Dendritic cell treated with granulocyte-macrophage colony-stimulating factor and Interleukin-4, amounts not matched to agents 40 ng/mL and 50 ng/mL, for 4 days (primary cell): ENCODE results near the gene CHDH.
A peak's percentile ranks its signal among the peaks of the same experiment; 100 is the strongest.

Experiments
- H3K27ac Mint-ChIP-seq: one replicate; pipeline ENCODE4 v1.8.0; 2022; ENCODE audit warnings: mild to moderate bottlenecking, mixed read lengths
- H3K27me3 Mint-ChIP-seq: one replicate; pipeline ENCODE4 v1.8.0; 2022; ENCODE audit warnings: mild to moderate bottlenecking, mixed read lengths
- H3K36me3 Mint-ChIP-seq: one replicate; pipeline ENCODE4 v1.8.0; 2022; ENCODE audit warnings: low read depth, mixed read lengths
- H3K4me1 Mint-ChIP-seq: one replicate; pipeline ENCODE4 v1.8.0; 2022; ENCODE audit warnings: low read depth, mixed read lengths
- H3K4me3 Mint-ChIP-seq: one replicate; pipeline ENCODE4 v1.8.0; 2022; ENCODE audit warnings: mild to moderate bottlenecking, moderate library complexity, mixed read lengths
- H3K9me3 Mint-ChIP-seq: one replicate; pipeline ENCODE4 v1.8.0; 2022; ENCODE audit warnings: mixed read lengths
- intact Hi-C: fragments of 100-400 bp; cut with micrococcal nuclease; formaldehyde crosslinking; loops from one replicate; pipeline ENCODE4 v1.15.0; 2022

Gene CHDH

GRCh38 chr3:53791317-53791716 is 54.9 kb downstream of the CHDH start:
- H3K36me3 Mint-ChIP-seq, result no peaks in the 10 kb centered on the region
- H3K4me1 Mint-ChIP-seq, result peaks cover 26% of the 10 kb centered on the region
- H3K27me3 Mint-ChIP-seq, result peaks cover 54% of the 10 kb centered on the region
- intact Hi-C loops, result no loop called here
- no peak overlapping the region for H3K27ac Mint-ChIP-seq
- H3K4me3 Mint-ChIP-seq, result no peak overlapping the region
- H3K9me3 Mint-ChIP-seq, result no peaks in the 10 kb centered on the region

GRCh38 chr3:53790470-53790869 is 55.7 kb downstream of the CHDH start:
- Mint-ChIP-seq H3K4me1 (peaks cover 23% of the 10 kb centered on the region), H3K9me3 (no peaks in the 10 kb centered on the region), H3K27ac (peak overlapping the region; percentile 26), H3K4me3 (no peak overlapping the region), H3K36me3 (no peaks in the 10 kb centered on the region), H3K27me3 (peaks cover 49% of the 10 kb centered on the region)
- intact Hi-C loops, result no loop called here

- H3K9me3 Mint-ChIP-seq, result no peaks in the 10 kb centered on the region
- H3K4me1 Mint-ChIP-seq, result peaks cover 15% of the 10 kb centered on the region
- no peak overlapping the region for H3K4me3 Mint-ChIP-seq
- peak overlapping the region; percentile 26 for H3K27ac Mint-ChIP-seq
- intact Hi-C loops, result no loop called here
- peaks cover 42% of the 10 kb centered on the region for H3K27me3 Mint-ChIP-seq
- H3K36me3 Mint-ChIP-seq, result peaks cover 3% of the 10 kb centered on the region
These were observed 56.8 kb downstream of the CHDH start for GRCh38 chr3:53789459-53789858.

GRCh38 chr3:53788038-53788437 is 58.2 kb downstream of the CHDH start:
- H3K9me3 Mint-ChIP-seq, result no peaks in the 10 kb centered on the region
- H3K4me1 Mint-ChIP-seq, result peaks cover 20% of the 10 kb centered on the region
- no peak overlapping the region for H3K27ac Mint-ChIP-seq
- peaks cover 13% of the 10 kb centered on the region for H3K36me3 Mint-ChIP-seq
- H3K27me3 Mint-ChIP-seq, result peaks cover 39% of the 10 kb centered on the region
- intact Hi-C loops, result no loop called here
- H3K4me3 Mint-ChIP-seq, result no peak overlapping the region

GRCh38 chr3:53787016-53787415 is 59.2 kb downstream of the CHDH start:
- H3K36me3 Mint-ChIP-seq, result peaks cover 16% of the 10 kb centered on the region
- no peak overlapping the region for H3K4me3 Mint-ChIP-seq
- H3K27me3 Mint-ChIP-seq, result peaks cover 41% of the 10 kb centered on the region
- H3K27ac Mint-ChIP-seq, result no peak overlapping the region
- intact Hi-C loops, result no loop called here
- peaks cover 20% of the 10 kb centered on the region for H3K4me1 Mint-ChIP-seq
- H3K9me3 Mint-ChIP-seq, result no peaks in the 10 kb centered on the region

GRCh38 chr3:53780806-53781205 is 65.4 kb downstream of the CHDH start:
- H3K4me3 Mint-ChIP-seq, result no peak overlapping the region
- no peak overlapping the region for H3K27ac Mint-ChIP-seq
- H3K9me3 Mint-ChIP-seq, result no peaks in the 10 kb centered on the region
- peaks cover 15% of the 10 kb centered on the region for H3K4me1 Mint-ChIP-seq
- peaks cover 38% of the 10 kb centered on the region for H3K36me3 Mint-ChIP-seq
- intact Hi-C loops, result no loop called here
- peaks cover 22% of the 10 kb centered on the region for H3K27me3 Mint-ChIP-seq

- intact Hi-C loops, result no loop called here
- no peak overlapping the region for H3K4me3 Mint-ChIP-seq
- H3K27me3 Mint-ChIP-seq, result peaks cover 22% of the 10 kb centered on the region
- H3K27ac Mint-ChIP-seq, result no peak overlapping the region
- no peaks in the 10 kb centered on the region for H3K9me3 Mint-ChIP-seq
- H3K4me1 Mint-ChIP-seq, result peaks cover 15% of the 10 kb centered on the region
- H3K36me3 Mint-ChIP-seq, result peaks cover 38% of the 10 kb centered on the region
These were observed 66.0 kb downstream of the CHDH start for GRCh38 chr3:53780171-53780570.

- intact Hi-C loops, result no loop called here
- H3K27ac Mint-ChIP-seq, result no peak overlapping the region
- peaks cover 26% of the 10 kb centered on the region for H3K36me3 Mint-ChIP-seq
- peaks cover 22% of the 10 kb centered on the region for H3K4me1 Mint-ChIP-seq
- no peaks in the 10 kb centered on the region for H3K9me3 Mint-ChIP-seq
- H3K27me3 Mint-ChIP-seq, result peaks cover 19% of the 10 kb centered on the region
- no peak overlapping the region for H3K4me3 Mint-ChIP-seq
These were observed 68.1 kb downstream of the CHDH start for GRCh38 chr3:53778153-53778552.

- Mint-ChIP-seq H3K4me1 (peaks cover 28% of the 10 kb centered on the region), H3K9me3 (no peaks in the 10 kb centered on the region), H3K36me3 (peaks cover 22% of the 10 kb centered on the region), H3K27ac (no peak overlapping the region), H3K4me3 (no peak overlapping the region), H3K27me3 (peaks cover 19% of the 10 kb centered on the region)
- intact Hi-C loops, result no loop called here
These were observed 68.8 kb downstream of the CHDH start for GRCh38 chr3:53777468-53777867.

- intact Hi-C loops, result no loop called here
- H3K27me3 Mint-ChIP-seq, result peaks cover 22% of the 10 kb centered on the region
- no peaks in the 10 kb centered on the region for H3K9me3 Mint-ChIP-seq
- peaks cover 28% of the 10 kb centered on the region for H3K4me1 Mint-ChIP-seq
- H3K4me3 Mint-ChIP-seq, result no peak overlapping the region
- peaks cover 22% of the 10 kb centered on the region for H3K36me3 Mint-ChIP-seq
- no peak overlapping the region for H3K27ac Mint-ChIP-seq
These were observed 69.6 kb downstream of the CHDH start for GRCh38 chr3:53776494-53777101.

GRCh38 chr3:53775834-53776251 is 70.4 kb downstream of the CHDH start:
- no peaks in the 10 kb centered on the region for H3K9me3 Mint-ChIP-seq
- no peak overlapping the region for H3K4me3 Mint-ChIP-seq
- intact Hi-C loops, result no loop called here
- peaks cover 22% of the 10 kb centered on the region for H3K27me3 Mint-ChIP-seq
- no peak overlapping the region for H3K27ac Mint-ChIP-seq
- H3K36me3 Mint-ChIP-seq, result peaks cover 22% of the 10 kb centered on the region
- H3K4me1 Mint-ChIP-seq, result peaks cover 28% of the 10 kb centered on the region

- H3K27ac Mint-ChIP-seq, result no peak overlapping the region
- no peak overlapping the region for H3K4me3 Mint-ChIP-seq
- H3K27me3 Mint-ChIP-seq, result peaks cover 25% of the 10 kb centered on the region
- peaks cover 31% of the 10 kb centered on the region for H3K4me1 Mint-ChIP-seq
- H3K36me3 Mint-ChIP-seq, result peaks cover 24% of the 10 kb centered on the region
- intact Hi-C loops, result no loop called here
- no peaks in the 10 kb centered on the region for H3K9me3 Mint-ChIP-seq
These were observed 71.2 kb downstream of the CHDH start for GRCh38 chr3:53775018-53775417.

- Mint-ChIP-seq H3K4me3 (no peak overlapping the region), H3K27ac (peak overlapping the region; percentile 3), H3K4me1 (peaks cover 31% of the 10 kb centered on the region), H3K9me3 (no peaks in the 10 kb centered on the region), H3K27me3 (peaks cover 30% of the 10 kb centered on the region), H3K36me3 (peaks cover 24% of the 10 kb centered on the region)
- intact Hi-C loops, result no loop called here
These were observed 71.8 kb downstream of the CHDH start for GRCh38 chr3:53774414-53774813.

GRCh38 chr3:53773611-53774368 is 72.4 kb downstream of the CHDH start:
- Mint-ChIP-seq H3K9me3 (no peaks in the 10 kb centered on the region), H3K4me1 (peaks cover 31% of the 10 kb centered on the region), H3K36me3 (peaks cover 30% of the 10 kb centered on the region), H3K27ac (peak overlapping the region; percentile 3), H3K27me3 (peaks cover 36% of the 10 kb centered on the region), H3K4me3 (no peak overlapping the region)
- intact Hi-C loops, result no loop called here
